Calu3 (cell line): Measurements from ENCODE around the gene COL4A6. TPM values are rescaled to one million over a fixed set of nuclear protein-coding genes. Genes with fewer than 3 reads are reported as not detected.

Experiments used
- BruUV-seq: library from RNA; stranded (reverse); fragments of 400-500 nt; replicated peaks from 2 replicates; lab custom pipeline; 2021; lab: Mats Ljungman, UMichigan
- CTCF ChIA-PET: fragments of 300-600 bp; sonication (Branson Sonifier 250); formaldehyde crosslinking; loops from one replicate; lab custom pipeline; 2022; ENCODE audit warnings: antibody characterized with exemption; lab: Charles Lee
- DNase-seq: peaks from one replicate; pipeline ENCODE4 v3.0.0; 2022
- H3K27ac Mint-ChIP-seq: one replicate; pipeline ENCODE4 v1.8.0; 2022; ENCODE audit warnings: mixed read lengths; ENCODE audit not compliant: unreplicated experiment
- H3K27me3 Mint-ChIP-seq: one replicate; pipeline ENCODE4 v1.8.0; 2022; ENCODE audit warnings: mixed read lengths; ENCODE audit not compliant: unreplicated experiment
- H3K36me3 Mint-ChIP-seq: one replicate; pipeline ENCODE4 v1.8.0; 2022; ENCODE audit warnings: mild to moderate bottlenecking, moderate library complexity, mixed read lengths; ENCODE audit not compliant: insufficient read depth, unreplicated experiment
- H3K4me1 Mint-ChIP-seq: one replicate; pipeline ENCODE4 v1.8.0; 2022; ENCODE audit warnings: mild to moderate bottlenecking, low read depth, mixed read lengths; ENCODE audit not compliant: unreplicated experiment
- H3K4me3 Mint-ChIP-seq: one replicate; pipeline ENCODE4 v1.8.0; 2022; ENCODE audit warnings: mild to moderate bottlenecking, low read depth, moderate library complexity, mixed read lengths; ENCODE audit not compliant: unreplicated experiment
- H3K9me3 Mint-ChIP-seq: one replicate; pipeline ENCODE4 v1.8.0; 2022; ENCODE audit warnings: low read depth, mixed read lengths; ENCODE audit not compliant: unreplicated experiment
- intact Hi-C: fragments of 100-400 bp; cut with micrococcal nuclease; formaldehyde crosslinking; loops from one replicate; pipeline ENCODE4 v1.10.0; 2022; ENCODE audit not compliant: unreplicated experiment
- total RNA-seq: library from RNA; stranded (reverse); gene quantifications from 2 replicates; pipeline ENCODE4 v1.2.3, GENCODE V29; 2022
- TF ChIP-seq, protein P1 (sequence below): fragments of 200-600 bp; IDR thresholded peaks from one replicate; pipeline ENCODE4 v1.8.0; 2022; ENCODE audit warnings: antibody characterized with exemption; ENCODE audit not compliant: unreplicated experiment

COL4A6 gene
- total RNA-seq, 1 experiment from 2014 or later, result 0.31 TPM

- Mint-ChIP-seq H3K36me3 (no peaks in the 10 kb centered on the region), H3K9me3 (peaks cover 4% of the 10 kb centered on the region), H3K4me3 (no peak overlapping the region), H3K27ac (no peak overlapping the region), H3K4me1 (peaks cover 10% of the 10 kb centered on the region), H3K27me3 (no peaks in the 10 kb centered on the region)
- intact Hi-C loops, result no loop called here
- CTCF ChIA-PET, result no interaction called here
- DNase-seq, result no peak
- TF ChIP-seq, protein P1, sequence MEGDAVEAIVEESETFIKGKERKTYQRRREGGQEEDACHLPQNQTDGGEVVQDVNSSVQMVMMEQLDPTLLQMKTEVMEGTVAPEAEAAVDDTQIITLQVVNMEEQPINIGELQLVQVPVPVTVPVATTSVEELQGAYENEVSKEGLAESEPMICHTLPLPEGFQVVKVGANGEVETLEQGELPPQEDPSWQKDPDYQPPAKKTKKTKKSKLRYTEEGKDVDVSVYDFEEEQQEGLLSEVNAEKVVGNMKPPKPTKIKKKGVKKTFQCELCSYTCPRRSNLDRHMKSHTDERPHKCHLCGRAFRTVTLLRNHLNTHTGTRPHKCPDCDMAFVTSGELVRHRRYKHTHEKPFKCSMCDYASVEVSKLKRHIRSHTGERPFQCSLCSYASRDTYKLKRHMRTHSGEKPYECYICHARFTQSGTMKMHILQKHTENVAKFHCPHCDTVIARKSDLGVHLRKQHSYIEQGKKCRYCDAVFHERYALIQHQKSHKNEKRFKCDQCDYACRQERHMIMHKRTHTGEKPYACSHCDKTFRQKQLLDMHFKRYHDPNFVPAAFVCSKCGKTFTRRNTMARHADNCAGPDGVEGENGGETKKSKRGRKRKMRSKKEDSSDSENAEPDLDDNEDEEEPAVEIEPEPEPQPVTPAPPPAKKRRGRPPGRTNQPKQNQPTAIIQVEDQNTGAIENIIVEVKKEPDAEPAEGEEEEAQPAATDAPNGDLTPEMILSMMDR, result no peak
- BruUV-seq, result no TSS peak
Observed at GRCh38 chrX:108275732-108276131, 162.5 kb downstream of the COL4A6 start.

DNA sequence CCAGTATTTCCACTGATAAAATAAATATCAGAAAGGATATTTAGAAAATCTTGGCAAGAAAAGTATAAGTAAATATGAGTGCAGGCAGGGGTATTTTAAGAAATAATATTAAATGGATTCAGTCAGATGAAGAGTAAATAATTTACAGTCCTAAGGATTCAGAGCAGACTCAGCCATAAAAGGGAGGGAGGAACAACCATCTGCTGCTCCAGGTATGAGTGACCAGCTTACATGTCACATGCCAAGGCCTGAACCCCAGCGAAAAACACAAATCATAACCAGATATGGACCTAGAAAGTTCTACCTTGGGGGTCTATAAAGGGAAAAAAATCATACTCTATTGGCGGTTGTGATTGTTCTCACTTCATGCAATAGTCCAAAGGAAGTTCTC, 166.8 kb downstream of the COL4A6 start:
- H3K27me3 Mint-ChIP-seq, result no peaks in the 10 kb centered on the region
- no peak overlapping the region for H3K4me3 Mint-ChIP-seq
- peak overlapping the region; percentile 24 for H3K27ac Mint-ChIP-seq
- intact Hi-C loops, result no loop called here
- CTCF ChIA-PET, result no interaction called here
- H3K36me3 Mint-ChIP-seq, result no peaks in the 10 kb centered on the region
- H3K4me1 Mint-ChIP-seq, result peaks cover 17% of the 10 kb centered on the region
- no peaks in the 10 kb centered on the region for H3K9me3 Mint-ChIP-seq
- no TSS peak for BruUV-seq
- DNase-seq, result no peak
- TF ChIP-seq, protein P1, result no peak

DNA sequence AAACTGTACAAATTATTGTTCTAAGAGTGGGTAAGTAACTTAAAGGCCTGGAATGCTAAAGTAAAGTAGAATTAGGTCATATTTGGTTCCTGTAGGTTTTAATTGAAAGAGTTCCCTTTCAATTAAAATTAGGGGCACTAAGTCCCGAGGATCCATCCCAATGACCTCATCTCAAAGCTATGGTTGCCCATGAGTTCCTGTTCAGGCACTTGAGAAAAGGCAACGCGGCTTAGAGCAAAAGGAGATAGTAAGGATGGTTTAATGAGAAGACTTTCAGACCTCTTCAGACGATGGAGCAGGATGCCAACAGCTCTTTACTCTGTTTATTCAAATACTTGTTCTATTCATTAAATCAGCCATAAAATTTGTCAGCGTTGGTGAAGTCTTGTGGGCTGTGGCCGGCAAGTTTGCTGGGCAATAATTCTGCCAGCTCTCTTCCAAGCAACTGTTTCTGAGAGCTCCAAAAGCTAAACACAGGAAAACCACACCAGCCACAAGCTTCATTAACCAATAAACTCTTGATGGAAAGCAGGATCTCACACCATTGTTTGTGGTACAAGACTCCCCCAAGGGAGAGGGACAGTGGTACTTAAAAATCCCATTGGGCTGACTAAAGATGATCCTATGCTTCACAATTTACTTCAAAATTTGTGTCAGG, 167.4 kb downstream of the COL4A6 start:
- intact Hi-C loops, result no loop called here
- DNase-seq, result no peak
- Mint-ChIP-seq H3K36me3 (no peaks in the 10 kb centered on the region), H3K27me3 (no peaks in the 10 kb centered on the region), H3K9me3 (no peaks in the 10 kb centered on the region), H3K4me3 (no peak overlapping the region), H3K4me1 (peaks cover 20% of the 10 kb centered on the region), H3K27ac (no peak overlapping the region)
- BruUV-seq, result no TSS peak
- TF ChIP-seq, protein P1, result no peak
- CTCF ChIA-PET, result no interaction called here

GRCh38 chrX:108270280-108270679, 167.9 kb downstream of the COL4A6 start:
- H3K4me1 Mint-ChIP-seq, result peaks cover 26% of the 10 kb centered on the region

More at GRCh38 chrX:108270280-108270679, 167.9 kb downstream of the COL4A6 start:
- DNase-seq, result no peak
- H3K4me3 Mint-ChIP-seq, result no peak overlapping the region
- BruUV-seq, result no TSS peak
- H3K9me3 Mint-ChIP-seq, result no peaks in the 10 kb centered on the region
- H3K27me3 Mint-ChIP-seq, result no peaks in the 10 kb centered on the region
- TF ChIP-seq, protein P1, result no peak
- CTCF ChIA-PET, result no interaction called here
- intact Hi-C loops, result no loop called here
- H3K27ac Mint-ChIP-seq, result no peak overlapping the region
- H3K36me3 Mint-ChIP-seq, result no peaks in the 10 kb centered on the region
